ENCODE results near the gene FADS2.

The FADS2 gene

GRCh38 chr11:61851113-61851899 lies 23.2 kb downstream of the FADS2 start:
- ChIA-PET CTCF (interaction anchor here (1.0 kb wide), 1 partner anchor 20 kb away, joined by 4 read pairs; no protein-coding TSS in a partner anchor), POLR2A (no interaction called here)

DNA sequence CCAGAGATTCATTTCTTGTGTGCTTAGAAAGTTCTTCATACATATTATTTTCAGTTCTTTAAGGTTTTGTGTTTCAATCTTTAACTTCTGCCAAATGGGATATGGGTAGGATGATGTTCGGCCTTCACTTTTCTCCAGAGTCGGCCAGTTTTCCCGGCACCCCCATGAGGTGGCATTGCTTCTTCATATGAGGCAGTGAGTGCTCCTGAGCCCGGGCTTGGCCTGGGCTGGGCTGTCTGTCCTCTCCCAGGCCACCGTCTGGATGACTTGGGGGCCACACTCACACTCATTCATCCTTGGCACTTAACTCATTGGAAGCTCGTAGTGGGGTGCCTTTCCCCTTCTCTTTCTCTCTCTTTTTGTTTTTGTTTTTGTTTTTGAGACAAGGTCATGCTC lies 23.8 kb downstream of the FADS2 start:
- no peak for DNase-seq (ENCODE audit: low read depth, low spot score)
- TF ChIP-seq CTCF (IDR thresholded peaks at IDR 0.05; ENCODE audit: insufficient read depth, low read length, missing control alignments) = no peak
- POLR2A ChIA-PET = no interaction called here
- CTCF ChIA-PET = interaction anchor here (1.0 kb wide), 1 partner anchor 19 kb away, joined by 4 read pairs; no protein-coding TSS in a partner anchor
- H3K4me3 ChIP-seq (ENCODE audit: low read depth, low read length) = no peak overlapping the region

More at GRCh38 chr11:61851113-61851899, 23.2 kb downstream of the FADS2 start:
- no peak overlapping the region for H3K4me3 ChIP-seq (ENCODE audit: low read depth, low read length)
- DNase-seq (ENCODE audit: low read depth, low spot score) = no peak
- no peak for TF ChIP-seq CTCF (IDR thresholded peaks at IDR 0.05; ENCODE audit: insufficient read depth, low read length, missing control alignments)

- TF ChIP-seq CTCF (IDR thresholded peaks at IDR 0.05; ENCODE audit: insufficient read depth, low read length, missing control alignments) = no peak
- ChIA-PET POLR2A (no interaction called here), CTCF (interaction anchor here (1.0 to 1.6 kb wide), 5 partner anchors 17 to 56 kb away, joined by 3 to 8 read pairs (median 4); no protein-coding TSS in a partner anchor)
- H3K4me3 ChIP-seq (ENCODE audit: low read depth, low read length) = no peak overlapping the region
- no peak for DNase-seq (ENCODE audit: low read depth, low spot score)
These were observed 25.6 kb downstream of the FADS2 start for GRCh38 chr11:61853698-61854169.

- TF ChIP-seq CTCF (IDR thresholded peaks at IDR 0.05; ENCODE audit: insufficient read depth, low read length, missing control alignments) = no peak
- ChIA-PET CTCF (interaction anchor here (1.0 to 1.6 kb wide), 4 partner anchors 17 to 57 kb away, joined by 3 to 8 read pairs (median 4); no protein-coding TSS in a partner anchor), POLR2A (interaction anchor here (0.6 kb wide), 1 partner anchor 13 kb away, joined by 3 read pairs; no protein-coding TSS in a partner anchor)
These were observed 26.3 kb downstream of the FADS2 start for GRCh38 chr11:61854206-61854895.

GRCh38 chr11:61854966-61855714 lies 27.0 kb downstream of the FADS2 start:
- no peak for TF ChIP-seq CTCF (IDR thresholded peaks at IDR 0.05; ENCODE audit: insufficient read depth, low read length, missing control alignments)
- H3K4me3 ChIP-seq (ENCODE audit: low read depth, low read length) = no peak overlapping the region
- POLR2A ChIA-PET = no interaction called here
- CTCF ChIA-PET = interaction anchor here (1.0 kb wide), 2 partner anchors 16 to 58 kb away, joined by 3 to 5 read pairs; no protein-coding TSS in a partner anchor
- DNase-seq (ENCODE audit: low read depth, low spot score) = no peak

More at GRCh38 chr11:61854206-61854895, 26.3 kb downstream of the FADS2 start:
- DNase-seq (ENCODE audit: low read depth, low spot score) = no peak
- no peak overlapping the region for H3K4me3 ChIP-seq (ENCODE audit: low read depth, low read length)

Measured in AG04449 (cell line).